SK-N-DZ (cell line): ENCODE data around the gene FCGBP. TPM values are rescaled to one million over a fixed set of nuclear protein-coding genes. Genes with fewer than 3 reads are reported as not detected.
"Not testable (repeated sequence)": the region's sequence is repeated elsewhere in the genome, so short reads cannot be mapped to it uniquely, and the experiment has no call there.

ENCODE experiments used
- DNase-seq: peaks from one replicate; pipeline ENCODE4 v3.0.0-alpha.2; 2015; ENCODE audit warnings: low spot score
- polyA plus RNA-seq, 2 experiments: library from polyadenylated mRNA; depleted of rRNA; stranded (reverse); fragments of >200 nt; gene quantifications; 2 replicates each; pipeline ENCODE4 v1.2.3, GENCODE V29; 2014

Gene FCGBP
- 0.25 and 0.26 TPM in 2 replicates for polyA plus RNA-seq (2014; cell fraction: cytosol; rRNA removed)
- 0.41 and 1.6 TPM in 2 replicates for polyA plus RNA-seq (2014; cell fraction: nucleus; rRNA removed)

DNA sequence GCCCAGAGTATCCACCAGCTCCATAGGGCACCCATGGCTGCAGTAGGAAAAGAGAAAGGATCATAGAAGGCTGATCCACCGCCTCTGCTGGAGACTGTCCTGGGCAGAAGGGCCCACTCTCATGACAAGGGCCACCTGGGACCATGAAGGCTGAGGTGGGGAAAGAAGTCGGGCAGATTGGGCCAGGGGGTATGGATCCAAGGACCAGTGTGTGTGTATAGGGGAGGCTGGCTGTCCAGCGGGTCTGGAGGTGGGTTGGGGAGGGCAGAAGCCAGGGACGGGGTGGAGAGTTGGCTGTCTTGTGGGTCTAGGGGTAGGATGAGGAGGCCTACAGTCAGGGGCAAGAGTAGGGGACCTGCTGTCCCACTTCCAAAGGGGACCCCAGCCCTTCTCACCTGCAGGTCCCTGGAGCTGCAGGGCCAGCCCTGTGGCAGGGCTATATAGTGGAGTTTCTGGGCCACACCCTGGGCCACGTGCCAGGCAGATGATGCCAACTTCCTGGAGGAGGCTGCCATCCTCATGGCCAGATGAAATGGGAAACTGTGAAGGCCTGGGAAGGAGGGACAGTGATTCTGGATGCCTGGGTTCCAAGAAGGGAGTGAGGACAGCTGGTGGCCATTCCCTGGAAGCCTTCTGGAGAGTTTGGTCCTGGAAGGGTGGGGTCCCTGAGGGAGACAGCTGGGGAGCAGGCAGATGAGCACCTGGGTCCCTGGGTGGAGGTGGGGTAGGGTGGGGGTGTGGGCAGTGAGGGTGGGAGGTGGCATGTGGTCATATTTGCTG is at the start of gene FCGBP:
Gene FCGBP (minus strand): TSS at position 51 of the 780 bp plus-strand sequence.
- DNase-seq = no peak

DNA sequence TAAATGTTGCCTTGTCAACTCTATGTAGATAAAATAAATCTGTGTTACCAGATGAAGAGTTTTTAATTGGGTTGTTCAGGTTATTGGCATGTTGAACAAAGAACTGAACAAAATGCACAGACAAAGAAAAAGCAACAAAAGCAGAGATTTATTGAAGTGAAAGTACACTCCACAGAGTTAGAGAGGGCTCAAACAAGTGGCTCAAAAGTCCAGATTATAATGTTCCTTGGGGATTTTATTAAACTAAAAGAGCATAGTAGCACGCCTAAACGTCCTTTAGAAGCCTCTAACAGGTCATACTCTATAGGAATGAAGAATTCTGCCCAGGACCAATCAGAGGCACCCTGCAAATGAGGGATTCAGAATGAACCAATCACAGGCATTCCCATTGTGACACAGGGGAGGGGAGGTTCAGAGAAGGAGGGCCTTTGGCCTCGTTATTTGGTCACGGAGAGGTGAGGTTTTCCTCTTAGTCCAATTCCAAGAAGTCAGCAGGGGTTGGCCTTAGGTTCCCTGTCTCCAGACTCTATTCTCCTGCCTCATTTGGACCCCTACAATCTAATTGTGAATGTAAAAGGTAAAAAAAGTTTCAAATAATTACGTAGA is 49.4 kb upstream of the FCGBP start:
- no peak for DNase-seq

DNA sequence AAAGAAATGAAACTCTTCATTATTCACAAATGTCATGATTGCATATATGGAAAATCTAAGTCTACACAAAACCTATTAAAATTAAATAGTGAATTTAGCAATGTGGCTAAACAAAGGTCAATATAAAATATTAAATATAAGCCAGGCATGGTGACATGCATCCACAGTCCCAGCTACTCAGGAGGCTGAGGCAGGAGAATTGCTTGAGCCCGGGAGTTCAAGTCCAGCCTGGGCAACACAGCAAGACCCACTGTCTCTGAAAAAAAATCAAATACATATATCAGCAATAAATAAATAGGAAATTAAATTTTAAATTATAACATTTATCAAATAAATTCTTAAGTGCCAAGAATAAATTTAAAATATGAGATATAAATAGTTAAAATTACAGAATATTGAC is 48.4 kb upstream of the FCGBP start:
- DNase-seq = no peak

DNA sequence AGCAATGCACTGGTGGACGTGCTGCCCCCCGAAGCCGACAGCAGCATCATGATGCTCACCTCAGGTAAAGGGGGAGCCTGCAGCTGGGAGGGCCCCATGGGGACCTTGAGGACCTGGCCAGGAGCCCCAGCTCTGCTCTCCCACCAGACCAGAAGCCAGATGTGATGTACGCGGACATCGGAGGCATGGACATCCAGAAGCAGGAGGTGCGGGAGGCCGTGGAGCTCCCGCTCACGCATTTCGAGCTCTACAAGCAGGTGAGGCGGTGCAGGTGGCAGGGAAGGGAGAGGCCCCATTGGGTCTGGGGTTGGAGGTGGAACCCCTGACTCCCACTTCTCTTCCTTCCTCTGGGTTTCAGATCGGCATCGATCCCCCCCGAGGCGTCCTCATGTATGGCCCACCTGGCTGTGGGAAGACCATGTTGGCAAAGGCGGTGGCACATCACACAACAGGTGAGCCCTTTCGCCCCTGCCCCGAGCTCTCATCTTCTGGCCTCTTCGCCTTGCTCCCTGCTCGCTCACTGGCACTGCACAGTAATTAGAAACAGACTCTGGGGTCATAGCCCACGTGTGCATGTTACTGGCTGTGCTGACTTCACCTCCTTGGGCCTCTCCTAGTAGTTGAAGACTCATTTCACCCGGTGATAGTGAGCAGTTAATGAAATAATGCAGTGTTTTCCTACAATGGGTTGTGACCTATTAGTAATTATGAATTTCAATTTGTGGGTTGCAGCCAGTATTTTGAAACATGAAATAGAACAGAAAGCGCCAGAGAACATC is 40.1 kb upstream of the FCGBP start:
- DNase-seq = no peak

DNA sequence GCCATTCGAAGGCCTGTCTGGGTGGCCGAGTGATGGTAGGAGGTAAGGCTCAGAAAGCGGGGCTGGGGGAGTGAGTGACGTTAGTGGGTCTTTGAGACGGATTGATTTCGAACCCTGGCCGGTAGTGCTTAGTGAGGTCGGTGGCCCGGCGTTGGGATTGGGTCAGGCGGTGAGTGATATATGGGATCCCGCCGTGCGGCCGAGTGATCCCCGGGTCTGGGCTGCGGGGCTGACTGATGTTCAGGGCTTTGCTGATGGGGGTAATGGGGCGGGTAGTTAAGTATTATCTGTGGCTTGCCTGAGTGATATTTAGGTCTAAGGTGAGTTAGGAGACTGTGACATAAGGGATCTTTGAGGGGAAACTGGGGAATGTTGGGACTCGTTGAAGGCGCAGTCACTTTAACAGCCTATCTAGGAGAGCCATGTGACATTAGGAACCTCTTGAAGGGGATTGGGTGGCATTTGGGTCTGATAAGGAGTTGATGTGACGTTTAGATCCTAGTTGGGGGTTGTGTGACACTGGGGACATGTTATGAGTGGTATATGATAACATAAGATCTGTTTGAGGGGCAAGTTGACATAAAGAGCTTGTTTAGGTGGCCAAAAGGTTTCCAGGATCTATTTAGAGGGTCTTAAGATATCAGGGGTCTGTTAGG is 37.1 kb upstream of the FCGBP start:
- DNase-seq = no peak

DNA sequence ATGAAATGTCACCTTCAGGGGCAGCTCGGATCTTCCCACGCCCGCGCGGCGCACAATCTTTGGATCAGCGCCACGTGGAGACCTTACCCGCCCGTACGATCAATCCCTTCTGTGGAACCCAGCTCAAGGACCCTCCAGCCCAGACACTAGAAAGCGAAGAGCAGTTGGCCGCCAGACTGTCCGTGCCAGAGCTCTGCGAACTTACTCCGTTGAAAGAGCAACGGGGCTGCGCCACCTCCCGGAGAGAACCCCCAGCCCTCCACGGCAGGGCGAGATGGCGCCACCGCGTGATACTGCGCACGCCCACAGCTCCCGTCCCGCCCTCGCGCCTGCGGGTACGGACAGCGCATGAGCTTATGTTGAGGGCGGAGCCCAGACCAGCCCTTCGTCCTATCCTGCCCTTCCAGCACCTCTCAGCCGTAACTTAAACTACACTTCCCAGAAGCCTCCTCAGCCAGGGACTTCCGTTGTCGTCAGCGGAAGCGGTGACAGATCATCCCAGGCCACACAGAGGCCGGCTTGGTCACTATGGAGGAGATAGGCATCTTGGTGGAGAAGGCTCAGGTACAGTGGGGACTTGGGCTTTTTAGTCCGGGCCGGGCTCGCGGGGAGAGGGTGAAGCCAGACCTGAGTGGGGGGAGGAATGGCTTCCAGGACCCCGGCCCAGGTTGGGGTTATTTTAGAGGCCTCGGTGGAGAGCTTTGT is 36.4 kb upstream of the FCGBP start, which contains the start of gene PSMC4:
Gene PSMC4 (plus strand): TSS at position 491 of the 705 bp plus-strand sequence. CDS start 38 bp downstream, at position 529.
- peak; percentile 99 for DNase-seq

DNA sequence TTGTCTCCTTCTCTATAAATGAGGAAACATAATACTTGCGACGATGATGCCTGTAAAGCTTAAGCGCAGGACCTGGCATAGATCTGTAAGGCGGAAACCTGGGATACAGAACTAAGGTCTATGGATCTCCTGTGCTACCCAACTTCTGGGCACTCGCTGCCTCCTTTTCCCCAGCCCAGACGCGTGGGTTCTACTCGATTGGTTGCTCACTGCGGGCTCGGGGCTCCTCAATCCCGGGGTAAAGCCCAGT is 35.9 kb upstream of the FCGBP start:
- DNase-seq = no peak

DNA sequence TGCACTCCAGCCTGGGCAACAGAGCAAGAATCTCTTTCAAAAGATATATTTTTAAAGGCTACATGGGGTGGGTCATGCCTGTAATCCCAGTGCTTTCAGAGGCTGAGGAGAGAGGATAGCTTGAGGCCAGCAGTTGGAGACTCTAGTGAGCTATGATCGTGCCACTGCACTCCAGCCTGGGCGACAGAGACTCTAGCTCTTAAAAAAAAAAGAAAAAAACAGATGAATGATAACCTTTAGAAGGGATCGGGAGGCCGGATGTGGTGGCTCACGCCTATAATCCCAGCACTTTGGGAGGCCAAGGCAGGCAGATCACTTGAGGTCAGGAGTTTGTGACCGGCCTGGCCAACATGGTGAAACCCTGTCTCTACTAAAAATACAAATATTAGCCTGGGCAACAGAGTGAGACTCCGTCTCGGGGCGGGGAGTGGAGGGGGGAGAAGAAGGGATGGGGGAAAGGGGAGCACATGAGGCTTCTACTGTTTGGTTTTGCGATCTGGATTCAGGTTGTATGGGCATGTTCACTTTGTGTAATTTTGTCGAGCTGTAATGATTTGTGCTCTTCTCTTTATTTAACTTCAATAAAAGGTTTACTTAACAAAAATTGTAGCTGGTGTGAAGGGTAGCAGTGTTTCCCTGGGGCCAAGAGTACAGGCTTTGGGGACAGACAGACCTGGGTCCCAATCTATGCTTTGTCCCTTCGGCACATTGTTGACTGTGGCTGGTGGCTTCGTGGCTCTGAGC is 35.4 kb upstream of the FCGBP start:
- DNase-seq = no peak

DNA sequence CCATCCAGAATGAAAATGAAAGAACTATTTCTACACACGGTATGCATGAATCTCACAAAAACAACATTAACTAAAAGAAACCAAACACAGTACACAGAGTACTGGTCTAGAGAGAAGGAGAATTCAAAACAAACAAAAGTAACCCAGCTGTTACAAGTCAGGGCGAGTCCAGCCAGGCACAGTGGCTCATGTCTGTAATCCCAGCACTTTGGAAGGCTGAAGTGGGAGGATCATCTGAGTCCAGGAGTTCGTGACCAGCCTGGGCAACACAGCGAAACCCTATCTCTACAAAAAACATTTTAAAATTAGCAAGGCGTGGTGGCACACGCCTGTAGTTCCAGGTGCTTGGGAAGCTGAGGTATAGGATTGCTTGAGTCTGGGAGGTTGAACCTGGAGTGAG is 34.8 kb upstream of the FCGBP start:
- no peak for DNase-seq

DNA sequence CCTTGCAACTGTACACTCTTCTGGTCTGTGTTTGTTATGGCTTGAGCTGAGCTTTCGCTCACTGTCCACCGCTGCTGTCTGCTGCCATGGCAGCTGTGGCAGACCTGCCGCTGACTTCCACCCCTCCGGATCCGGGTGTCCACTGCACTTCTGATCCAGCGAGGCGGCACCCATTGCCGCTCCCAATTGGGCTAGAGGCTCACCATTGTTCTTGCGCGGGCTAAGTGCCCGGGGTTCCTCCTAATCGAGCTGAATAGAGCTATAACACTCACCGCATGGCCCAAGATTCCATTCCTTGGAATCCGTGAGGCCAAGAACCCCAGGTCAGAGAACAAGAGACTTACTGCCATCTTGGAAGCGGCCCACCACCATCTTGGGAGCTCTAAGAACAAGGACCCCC is 34.4 kb upstream of the FCGBP start:
- no peak for DNase-seq

DNA sequence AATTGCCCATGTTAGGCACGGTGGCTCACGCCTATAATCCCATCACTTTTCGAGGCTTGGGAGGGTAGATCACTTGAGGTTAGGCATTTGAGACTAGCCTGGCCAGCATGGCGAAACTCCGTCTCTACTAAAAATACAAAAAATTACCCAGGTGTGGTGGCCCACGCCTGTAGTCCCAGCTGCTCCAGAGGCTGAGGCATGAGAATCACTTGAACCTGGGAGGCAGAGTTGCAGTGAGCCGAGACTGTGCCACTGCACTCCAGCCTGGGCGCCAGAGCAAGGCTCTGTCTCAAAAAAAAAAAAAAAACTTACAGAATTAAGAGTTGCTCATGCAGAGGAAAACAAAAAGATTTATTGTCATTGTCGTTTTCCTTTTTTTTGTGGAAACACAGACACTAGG is 33.1 kb upstream of the FCGBP start:
- DNase-seq = no peak

DNA sequence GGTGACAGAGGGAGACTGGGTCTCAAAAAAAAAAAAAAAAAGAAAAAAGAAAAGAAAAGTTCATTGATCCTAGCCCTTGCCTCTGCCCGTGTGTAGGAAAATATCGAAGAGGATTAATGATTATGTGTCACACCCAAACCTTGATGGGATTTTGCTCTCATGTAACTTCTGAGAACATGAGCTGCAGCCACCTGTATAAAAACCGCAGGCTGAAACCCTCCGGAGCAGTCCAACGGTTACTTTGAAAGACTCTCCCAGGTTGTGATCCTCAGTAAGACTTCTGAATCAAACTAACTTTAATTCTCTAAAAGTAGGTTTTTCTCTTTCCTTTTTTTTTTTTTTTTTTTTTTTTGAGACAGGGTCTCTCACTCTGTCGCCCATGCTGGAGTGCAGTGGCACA is 32.2 kb upstream of the FCGBP start:
- DNase-seq = no peak

DNA sequence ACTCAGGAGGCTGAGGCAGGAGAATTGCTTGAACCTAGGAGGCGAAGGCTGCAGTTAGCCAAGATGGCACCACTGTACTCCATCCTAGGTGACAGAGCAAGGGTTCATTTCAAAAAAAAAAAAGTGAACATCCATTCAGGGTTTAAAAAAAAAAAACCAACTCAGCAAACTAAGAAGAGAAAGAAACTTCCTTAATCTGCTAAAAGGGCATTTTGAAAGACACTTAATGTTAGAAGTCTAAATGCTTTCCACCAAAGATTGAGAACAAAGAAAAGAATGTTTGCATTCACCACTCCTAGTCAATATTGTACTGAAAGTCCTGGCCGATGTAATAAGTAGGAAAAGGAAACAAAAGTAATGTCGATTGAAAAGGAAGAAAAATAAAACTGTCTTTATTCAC is 29.5 kb upstream of the FCGBP start:
- no peak for DNase-seq

DNA sequence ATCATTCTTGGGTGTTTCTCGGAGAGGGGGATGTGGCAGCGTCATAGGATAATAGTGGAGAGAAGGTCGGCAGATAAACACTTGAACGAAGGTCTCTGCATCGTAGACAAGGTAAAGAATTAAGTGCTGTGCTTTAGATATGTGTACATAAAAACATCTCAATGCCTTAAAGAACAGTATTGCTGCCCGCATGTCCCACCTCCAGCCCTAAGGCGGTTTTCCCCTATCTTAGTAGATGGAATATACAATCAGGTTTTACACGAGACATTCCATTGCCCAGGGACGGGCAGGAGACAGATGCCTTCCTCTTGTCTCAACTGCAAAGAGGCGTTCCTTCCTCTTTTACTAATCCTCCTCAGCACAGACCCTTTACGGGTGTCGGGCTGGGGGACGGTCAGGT is 25.0 kb upstream of the FCGBP start:
- not testable (repeated sequence) for DNase-seq

DNA sequence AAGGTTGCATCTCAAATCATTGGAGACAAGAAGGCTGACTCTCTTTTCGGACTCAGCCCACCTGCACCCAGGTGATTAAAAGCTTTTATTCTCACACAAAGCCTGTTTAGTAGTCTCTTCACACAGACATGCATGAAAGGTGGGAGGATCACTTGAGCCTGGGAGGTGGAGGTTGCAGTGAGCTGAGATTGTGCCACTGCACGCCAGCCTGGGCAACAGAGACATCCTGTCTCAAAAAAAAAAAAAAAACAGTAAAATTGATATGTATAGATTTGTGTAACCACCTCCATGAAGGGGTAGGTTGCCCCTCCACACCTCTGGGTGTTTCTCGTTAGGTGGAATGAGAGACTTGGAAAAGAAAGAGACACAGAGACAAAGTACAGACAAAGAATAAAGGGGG is 24.5 kb upstream of the FCGBP start:
- DNase-seq = not testable (repeated sequence)

DNA sequence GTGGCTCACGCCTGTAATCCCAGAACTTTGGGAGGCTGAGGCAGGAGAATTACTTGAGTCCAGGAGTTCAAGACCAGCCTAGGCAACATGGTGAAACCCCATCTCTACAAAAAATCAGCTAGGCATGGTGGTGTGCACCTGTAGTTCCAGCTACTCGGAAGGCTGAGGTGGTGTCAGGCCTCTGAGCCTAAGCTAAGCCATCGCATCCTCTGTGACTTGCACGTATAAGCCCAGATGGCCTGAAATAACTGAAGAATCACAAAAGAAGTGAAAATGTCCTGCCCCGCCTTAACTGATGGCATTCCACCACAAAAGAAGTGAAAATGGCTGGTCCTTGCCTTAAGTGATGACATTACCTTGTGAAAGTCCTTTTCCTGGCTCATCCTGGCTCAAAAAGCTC is 23.5 kb upstream of the FCGBP start:
- not testable (repeated sequence) for DNase-seq

DNA sequence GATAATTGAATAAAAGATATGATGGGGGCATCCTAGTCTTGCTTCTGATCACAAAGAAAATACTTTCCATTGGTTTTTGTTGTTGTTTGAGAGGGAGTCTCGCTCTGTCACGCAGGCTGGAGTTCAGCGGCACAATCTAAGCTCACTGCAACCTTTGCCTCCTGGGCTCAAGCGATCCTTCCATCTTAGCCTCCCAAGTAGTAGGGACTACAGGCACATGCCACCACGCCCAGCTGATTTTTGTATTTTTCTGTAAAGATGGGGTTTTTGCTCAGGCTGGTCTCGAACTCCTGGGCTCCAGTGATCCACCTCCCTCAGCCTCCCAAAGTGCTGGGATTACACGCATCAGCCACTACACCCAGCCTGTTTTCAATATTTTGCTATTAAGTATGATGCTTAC is 19.5 kb upstream of the FCGBP start:
- DNase-seq = no peak

DNA sequence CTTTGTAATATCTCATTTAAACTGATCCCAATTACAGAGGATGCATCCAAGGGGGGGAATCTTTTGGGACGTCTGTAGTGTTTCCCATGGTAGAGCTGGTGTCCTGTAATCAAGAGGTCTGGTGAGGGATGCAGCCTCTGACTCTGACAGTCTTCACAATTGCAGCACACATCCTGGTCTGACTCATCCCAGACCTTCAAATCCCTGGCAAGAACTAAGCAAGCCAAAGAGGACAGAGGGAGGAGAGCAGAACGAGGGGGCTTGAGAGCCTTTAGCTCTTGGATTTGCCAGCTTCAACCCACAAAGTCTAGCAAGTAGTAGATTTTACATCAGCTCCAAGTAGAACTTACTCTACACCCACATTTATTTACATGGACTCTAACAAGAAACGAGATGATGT is 17.3 kb upstream of the FCGBP start:
- DNase-seq = no peak

DNA sequence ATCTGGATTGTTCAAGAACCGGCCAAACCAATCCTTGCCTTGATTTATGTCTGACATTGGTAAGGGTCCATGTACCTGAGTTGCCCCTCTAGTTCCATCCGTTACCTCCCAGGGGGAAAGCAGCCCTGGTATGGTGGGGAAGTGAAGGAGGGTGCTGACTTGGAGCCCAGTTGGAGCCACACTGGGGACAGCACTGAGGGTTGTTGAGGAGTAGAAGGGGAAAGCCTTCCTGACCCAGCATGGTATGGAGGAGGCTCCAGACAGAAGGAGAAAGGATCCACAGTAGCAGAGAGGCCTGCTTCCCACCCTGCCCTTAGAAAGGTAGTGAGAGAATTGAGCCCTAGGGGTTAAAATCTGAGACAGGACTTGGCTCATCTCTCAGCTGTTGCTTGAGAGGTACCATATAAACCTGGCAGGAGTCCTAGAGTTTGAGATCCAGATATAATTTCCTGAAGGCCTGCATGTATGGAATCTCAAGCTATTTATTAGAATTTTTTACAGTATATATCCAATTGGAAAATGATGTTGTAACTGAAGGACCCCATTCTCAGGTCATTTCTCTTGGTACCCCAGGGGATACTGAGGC is 16.7 kb upstream of the FCGBP start:
- DNase-seq = no peak

DNA sequence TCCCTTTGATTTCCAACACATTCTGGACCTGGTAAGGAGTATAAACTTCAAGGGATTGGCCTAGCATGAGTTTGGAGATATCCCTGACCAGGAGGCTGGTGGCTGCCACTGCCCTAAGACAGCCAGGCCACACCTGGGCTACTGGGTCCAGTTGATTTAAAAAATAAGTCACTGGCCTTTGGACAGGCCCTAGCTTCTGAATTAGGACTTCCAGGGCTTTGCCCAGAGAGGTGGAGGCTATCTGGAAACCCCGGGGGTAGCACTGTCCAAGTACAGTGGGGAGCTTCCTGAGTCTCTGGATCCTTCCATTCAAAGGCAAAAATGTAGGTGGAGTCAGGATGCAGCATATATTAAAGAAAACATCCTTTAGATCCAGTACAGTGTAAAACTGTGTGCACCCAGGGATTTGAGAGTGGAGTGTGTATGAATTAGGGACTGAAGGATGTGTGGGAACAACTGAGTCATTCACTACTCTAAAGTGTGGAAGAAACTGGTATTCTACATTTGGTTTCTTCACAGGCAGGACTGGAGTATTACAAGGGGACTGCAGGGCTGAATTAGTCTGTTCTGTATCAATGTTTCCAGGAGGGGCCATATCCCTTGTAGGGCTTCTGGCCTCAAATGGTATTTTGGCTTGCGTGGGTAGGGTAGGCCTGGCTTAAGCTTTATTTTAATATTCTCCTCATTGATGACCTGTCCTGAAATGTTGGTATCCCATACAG is 14.8 kb upstream of the FCGBP start:
- DNase-seq = no peak
